Smooth muscle cell (in vitro differentiated cells): Measurements from ENCODE around the gene PRKD3. TPM values are rescaled to one million over a fixed set of nuclear protein-coding genes. Genes with fewer than 3 reads are reported as not detected.
"Not testable (repeated sequence)": the region's sequence is repeated elsewhere in the genome, so short reads cannot be mapped to it uniquely, and the experiment has no call there.

Source experiments
- DNase-seq: peaks from one replicate; lab custom pipeline; 2025; ENCODE audit not compliant: unreplicated experiment; lab: John Stamatoyannopoulos, UW
- H2AFZ ChIP-seq: fragments of 200-600 bp; sonication (generic); 2 replicates; pipeline ENCODE4 v1.6.0; 2016; ENCODE audit warnings: antibody characterized with exemption, low read depth, mild to moderate bottlenecking
- H3F3A ChIP-seq: fragments of 200-600 bp; sonication (generic); 2 replicates; pipeline ENCODE4 v1.6.0; 2017; ENCODE audit warnings: antibody characterized with exemption, low read depth
- H3K27ac ChIP-seq: fragments of 200-600 bp; sonication (generic); 2 replicates; pipeline ENCODE4 v1.5.1; 2016; ENCODE audit warnings: low read depth, mild to moderate bottlenecking
- H3K27me3 ChIP-seq: fragments of 200-600 bp; sonication (generic); 2 replicates; pipeline ENCODE4 v1.6.1; 2016; ENCODE audit warnings: low read depth, mild to moderate bottlenecking
- H3K36me3 ChIP-seq: fragments of 200-600 bp; sonication (generic); 2 replicates; pipeline ENCODE4 v1.5.1; 2016; ENCODE audit warnings: low read depth
- H3K4me1 ChIP-seq: fragments of 200-600 bp; sonication (generic); 2 replicates; pipeline ENCODE4 v1.5.1; 2016; ENCODE audit warnings: low read depth
- H3K4me2 ChIP-seq: fragments of 200-600 bp; sonication (generic); 2 replicates; pipeline ENCODE4 v1.6.0; 2016; ENCODE audit warnings: mild to moderate bottlenecking
- H3K4me3 ChIP-seq: fragments of 200-600 bp; sonication (generic); 2 replicates; pipeline ENCODE4 v1.5.1; 2016; ENCODE audit warnings: mild to moderate bottlenecking
- H3K79me2 ChIP-seq: fragments of 200-600 bp; sonication (generic); 2 replicates; pipeline ENCODE4 v1.6.0; 2016; ENCODE audit warnings: low read depth, mild to moderate bottlenecking
- H3K9ac ChIP-seq: fragments of 200-600 bp; sonication (generic); 2 replicates; pipeline ENCODE4 v1.6.0; 2016; ENCODE audit warnings: low read depth
- H3K9me3 ChIP-seq: fragments of 200-600 bp; sonication (generic); replicated peaks from 2 replicates; pipeline ENCODE4 v1.5.1; 2016; ENCODE audit warnings: low read depth
- H4K20me1 ChIP-seq: fragments of 200-600 bp; sonication (generic); 2 replicates; pipeline ENCODE4 v1.6.0; 2016; ENCODE audit warnings: low read depth
- WGBS: methylation state at CpG from one replicate; pipeline ENCODE4 v1.1.7; 2016; ENCODE audit warnings: low lambda C conversion rate; 5-methylcytosine and 5-hydroxymethylcytosine counted together
- polyA plus RNA-seq: library from polyadenylated mRNA; unstranded; fragments of >200 nt; fragmentation: Nextera tagmentation; extraction: Ambion mirVana; gene quantifications from 2 replicates; pipeline ENCODE4 v1.2.1, GENCODE V29; 2016
- total RNA-seq: library from RNA; depleted of rRNA; stranded (reverse); fragments of >200 nt; gene quantifications from 2 replicates; pipeline ENCODE4 v1.2.3, GENCODE V29; 2014
- TF ChIP-seq, protein P1 (sequence below): fragments of 200-600 bp; sonication (generic); IDR thresholded peaks from 2 replicates; pipeline ENCODE4 v1.5.1; 2017; ENCODE audit warnings: borderline replicate concordance, mild to moderate bottlenecking, antibody characterized with exemption; ENCODE audit not compliant: insufficient read depth, poor library complexity, severe bottlenecking

PRKD3 gene
- total and polyA plus RNA-seq, 2 experiments from 2014 or later: 18.8 to 73.4 TPM

DNA sequence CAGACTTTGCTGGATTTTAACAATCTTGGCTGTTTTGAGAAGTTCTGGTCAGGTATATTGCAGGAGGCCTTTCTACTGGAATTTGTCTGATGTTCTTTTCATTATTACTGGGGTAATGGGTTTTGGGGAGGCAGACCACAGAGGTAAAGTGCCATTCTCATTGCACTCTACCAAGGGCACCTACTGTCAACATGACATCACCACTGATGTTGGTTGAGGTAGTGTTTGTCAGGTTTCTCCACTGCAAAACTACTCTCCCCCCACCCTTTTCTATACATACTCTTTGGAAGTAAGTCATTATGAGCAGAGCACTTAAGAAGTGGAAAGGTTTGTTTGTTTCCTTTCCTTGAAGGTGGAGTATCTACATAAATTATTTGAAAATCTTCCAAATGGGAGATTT lies 27.0 kb downstream of the PRKD3 start:
- H2AFZ ChIP-seq: no peak overlapping the region
- peaks cover 88% of the 10 kb centered on the region for H3K79me2 ChIP-seq
- H3K9ac ChIP-seq: no peak overlapping the region
- H3K27ac ChIP-seq: no peak overlapping the region
- no peak overlapping the region for H3K4me2 ChIP-seq
- no peak for DNase-seq
- peaks cover 85% of the 10 kb centered on the region for H4K20me1 ChIP-seq
- H3K36me3 ChIP-seq: no peaks in the 10 kb centered on the region
- peaks cover 5% of the 10 kb centered on the region for H3K4me1 ChIP-seq
- TF ChIP-seq, protein P1, sequence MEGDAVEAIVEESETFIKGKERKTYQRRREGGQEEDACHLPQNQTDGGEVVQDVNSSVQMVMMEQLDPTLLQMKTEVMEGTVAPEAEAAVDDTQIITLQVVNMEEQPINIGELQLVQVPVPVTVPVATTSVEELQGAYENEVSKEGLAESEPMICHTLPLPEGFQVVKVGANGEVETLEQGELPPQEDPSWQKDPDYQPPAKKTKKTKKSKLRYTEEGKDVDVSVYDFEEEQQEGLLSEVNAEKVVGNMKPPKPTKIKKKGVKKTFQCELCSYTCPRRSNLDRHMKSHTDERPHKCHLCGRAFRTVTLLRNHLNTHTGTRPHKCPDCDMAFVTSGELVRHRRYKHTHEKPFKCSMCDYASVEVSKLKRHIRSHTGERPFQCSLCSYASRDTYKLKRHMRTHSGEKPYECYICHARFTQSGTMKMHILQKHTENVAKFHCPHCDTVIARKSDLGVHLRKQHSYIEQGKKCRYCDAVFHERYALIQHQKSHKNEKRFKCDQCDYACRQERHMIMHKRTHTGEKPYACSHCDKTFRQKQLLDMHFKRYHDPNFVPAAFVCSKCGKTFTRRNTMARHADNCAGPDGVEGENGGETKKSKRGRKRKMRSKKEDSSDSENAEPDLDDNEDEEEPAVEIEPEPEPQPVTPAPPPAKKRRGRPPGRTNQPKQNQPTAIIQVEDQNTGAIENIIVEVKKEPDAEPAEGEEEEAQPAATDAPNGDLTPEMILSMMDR: no peak
- H3K4me3 ChIP-seq: no peak overlapping the region
- peaks cover 3% of the 10 kb centered on the region for H3F3A ChIP-seq
- no peaks in the 10 kb centered on the region for H3K27me3 ChIP-seq
- no peaks in the 10 kb centered on the region for H3K9me3 ChIP-seq

DNA sequence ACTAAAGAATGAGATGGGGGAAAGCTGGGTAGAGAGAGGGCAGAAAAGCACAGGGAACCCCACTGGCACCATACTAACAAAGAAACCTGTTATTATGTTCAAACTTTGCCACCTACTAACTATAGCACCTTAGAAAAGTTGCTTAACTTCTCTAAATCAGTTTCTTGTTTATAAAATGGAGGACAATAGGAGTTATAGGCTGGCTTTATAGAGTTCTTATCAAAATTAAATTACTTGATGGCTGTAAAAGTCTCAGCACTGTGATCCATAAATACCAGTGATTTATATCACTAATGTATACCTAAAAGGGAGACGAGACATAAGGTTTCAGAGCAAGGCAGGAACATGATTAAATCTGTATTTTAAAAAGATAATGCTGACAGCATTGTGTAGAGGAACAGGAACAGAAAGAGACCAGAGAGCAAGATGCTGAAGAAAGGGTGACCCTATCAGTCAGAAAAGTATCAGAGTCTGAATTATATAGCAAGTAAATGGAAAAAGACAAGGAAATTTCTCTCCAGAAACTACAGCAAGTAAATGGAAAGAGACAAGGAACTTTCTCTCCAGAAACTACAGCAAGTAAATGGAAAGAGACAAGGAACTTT lies 29.1 kb downstream of the PRKD3 start:
- Histone ChIP-seq H3K27ac (no peak overlapping the region), H3K4me3 (no peak overlapping the region), H3F3A (no peaks in the 10 kb centered on the region), H2AFZ (no peak overlapping the region), H4K20me1 (peaks cover 78% of the 10 kb centered on the region), H3K79me2 (peaks cover 82% of the 10 kb centered on the region), H3K9ac (no peak overlapping the region), H3K4me1 (no peaks in the 10 kb centered on the region), H3K27me3 (no peaks in the 10 kb centered on the region), H3K4me2 (no peak overlapping the region), H3K36me3 (peaks cover 7% of the 10 kb centered on the region), H3K9me3 (no peaks in the 10 kb centered on the region)
- DNase-seq: no peak
- 80% methylated on average over 1 of the region's 1 CpG for WGBS
- TF ChIP-seq, protein P1: no peak

DNA sequence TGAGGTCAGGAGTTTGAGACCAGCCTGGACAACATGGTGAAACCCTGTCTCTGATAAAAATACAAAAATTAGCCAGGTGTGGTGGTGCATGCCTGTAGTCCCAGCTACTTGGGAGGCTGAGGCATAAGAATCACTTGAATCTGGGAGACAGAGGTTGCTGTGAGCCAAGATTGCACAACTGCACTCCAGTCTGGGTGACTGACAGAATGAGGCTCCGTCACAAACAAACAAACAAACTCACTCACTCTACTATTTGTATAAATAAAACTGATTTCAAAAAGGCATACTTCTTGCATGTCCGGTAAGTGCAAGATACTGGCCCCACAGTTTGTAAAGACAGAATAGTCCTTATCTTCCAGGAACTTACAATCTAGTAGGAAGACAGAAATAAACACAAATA lies 29.8 kb downstream of the PRKD3 start:
- not testable (repeated sequence) for H3K9ac ChIP-seq, H2AFZ ChIP-seq, H3K9me3 ChIP-seq, H3K4me3 ChIP-seq, H3K27ac ChIP-seq, H3K27me3 ChIP-seq, H3F3A ChIP-seq, H3K36me3 ChIP-seq, DNase-seq, H3K4me2 ChIP-seq, H3K4me1 ChIP-seq
- WGBS: 94% methylated on average over 2 of the region's 2 CpGs
- H4K20me1 ChIP-seq: peaks cover 77% of the 10 kb centered on the region
- H3K79me2 ChIP-seq: peaks cover 79% of the 10 kb centered on the region

DNA sequence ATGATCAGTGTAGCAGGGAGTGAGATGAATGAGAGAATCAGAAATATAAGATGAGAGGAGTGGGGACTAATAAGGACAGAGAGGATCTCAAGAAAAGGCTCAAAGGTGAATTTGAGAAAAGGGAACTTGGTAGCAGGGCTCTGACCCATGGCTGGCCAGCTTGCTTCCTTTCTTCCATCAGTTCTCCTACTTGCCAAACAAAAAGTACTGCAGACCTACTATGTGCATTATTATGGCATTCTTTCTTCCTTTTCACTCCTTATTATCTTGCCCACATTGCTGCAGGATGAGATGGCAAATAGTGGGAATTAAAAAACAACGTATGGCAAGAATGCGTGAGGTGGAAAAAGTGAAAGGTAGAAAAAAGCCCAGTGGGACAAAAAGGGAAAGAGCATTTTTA lies 33.0 kb downstream of the PRKD3 start:
- Histone ChIP-seq H3K27me3 (no peaks in the 10 kb centered on the region), H4K20me1 (peaks cover 46% of the 10 kb centered on the region), H2AFZ (no peak overlapping the region), H3K4me1 (no peaks in the 10 kb centered on the region), H3K79me2 (peaks cover 47% of the 10 kb centered on the region), H3K36me3 (peaks cover 15% of the 10 kb centered on the region), H3K9me3 (no peaks in the 10 kb centered on the region), H3K9ac (no peak overlapping the region), H3K4me3 (no peak overlapping the region), H3K4me2 (no peak overlapping the region), H3F3A (no peaks in the 10 kb centered on the region), H3K27ac (no peak overlapping the region)
- TF ChIP-seq, protein P1: no peak
- 99% methylated on average over 2 of the region's 2 CpGs for WGBS
- DNase-seq: no peak
